K562 (cell line): Measurements from ENCODE around the gene ITPR1. TPM values are rescaled to one million over a fixed set of nuclear protein-coding genes. Genes with fewer than 3 reads are reported as not detected.

Experiments
- CEBPB ChIP-seq: fragments of 450-650 bp; IDR thresholded peaks from 2 replicates; pipeline ENCODE4 v1.6.1; 2016; ENCODE audit warnings: missing genetic modification characterization, missing compliant biosample characterization
- CEBPG ChIP-seq, 3 experiments: fragments of 200-800 bp in 1 of 3; sonication (Bioruptor generic) in 1 of 3; sonication (generic) in 1 of 3; formaldehyde crosslinking in 1 of 3; IDR thresholded peaks in 2 of 3; conservative IDR thresholded peaks in 1 of 3; 2 replicates each; pipeline versions ENCODE4 v1.6.1 to v1.8.0; 2016 to 2022; ENCODE audit warnings: missing compliant biosample characterization in 2 of 3, missing genetic modification characterization in 2 of 3, mild to moderate bottlenecking in 1 of 3, missing genetic modification reagents in 1 of 3
- EGR1 ChIP-seq: fragments of 450-650 bp; conservative IDR thresholded peaks from 2 replicates; pipeline ENCODE4 v1.6.1; 2017; ENCODE audit warnings: mild to moderate bottlenecking
- ETV1 ChIP-seq: fragments of 450-650 bp; conservative IDR thresholded peaks from 2 replicates; pipeline ENCODE4 v1.6.1; 2016; ENCODE audit warnings: missing genetic modification characterization, control low read depth, low read depth, missing compliant biosample characterization
- GATAD2A ChIP-seq: fragments of 450-650 bp; IDR thresholded peaks from 2 replicates; pipeline ENCODE4 v1.6.1; 2017
- HNRNPK ChIP-seq: fragments of 200-400 bp; formaldehyde crosslinking; IDR thresholded peaks from one replicate; pipeline ENCODE4 v1.6.1; 2018; ENCODE audit warnings: mild to moderate bottlenecking, low read depth, low read length; ENCODE audit not compliant: poor library complexity, severe bottlenecking
- HNRNPLL ChIP-seq: fragments of 200-400 bp; formaldehyde crosslinking; IDR thresholded peaks from 2 replicates; pipeline ENCODE4 v1.6.1; 2017; ENCODE audit warnings: low read length, low read depth, mild to moderate bottlenecking; ENCODE audit not compliant: poor library complexity, severe bottlenecking
- ILF3 ChIP-seq: fragments of 450-650 bp; IDR thresholded peaks from 2 replicates; pipeline ENCODE4 v1.6.1; 2018; ENCODE audit warnings: antibody characterized with exemption, mild to moderate bottlenecking, moderate library complexity, borderline replicate concordance
- L3MBTL2 ChIP-seq: fragments of 450-650 bp; IDR thresholded peaks from 2 replicates; pipeline ENCODE4 v1.6.1; 2016; ENCODE audit warnings: mild to moderate bottlenecking, moderate library complexity
- MAFK ChIP-seq: IDR thresholded peaks from 2 replicates; pipeline ENCODE4 v1.6.1; 2011; ENCODE audit warnings: low read length, improper control_type of control experiment
- MYNN ChIP-seq, 2 experiments: sonication (generic); formaldehyde crosslinking in 1 of 2; IDR thresholded peaks; 2 replicates each; pipeline versions ENCODE4 v1.5.0 to v1.6.1; 2016 to 2020; ENCODE audit warnings: antibody characterized with exemption in 1 of 2, missing genetic modification reagents in 1 of 2
- NEUROD1 ChIP-seq: fragments of 150-350 bp; IDR thresholded peaks from 2 replicates; pipeline ENCODE4 v1.6.1; 2014; ENCODE audit warnings: borderline replicate concordance, low read length, low read depth; ENCODE audit not compliant: partially characterized antibody
- NR2C1 ChIP-seq, 2 experiments: fragments of 450-650 bp; IDR thresholded peaks; 2 replicates each; pipeline ENCODE4 v1.6.1; 2017; ENCODE audit warnings: mild to moderate bottlenecking in 2 of 2, antibody characterized with exemption in 1 of 2, inconsistent platforms in 1 of 2, missing compliant biosample characterization in 1 of 2, missing genetic modification characterization in 1 of 2
- PRMT5 ChIP-seq: sonication (generic); formaldehyde crosslinking; IDR thresholded peaks from 2 replicates; pipeline ENCODE4 v1.5.0; 2020; ENCODE audit warnings: missing genetic modification reagents
- RBM25 ChIP-seq: fragments of 200-400 bp; formaldehyde crosslinking; IDR thresholded peaks from 2 replicates; pipeline ENCODE4 v1.6.1; 2018; ENCODE audit warnings: low read length, low read depth, moderate library complexity; ENCODE audit not compliant: severe bottlenecking
- SETDB1 ChIP-seq: IDR thresholded peaks from one replicate; pipeline ENCODE4 v1.6.1; 2012; ENCODE audit warnings: low read length, control low read depth, inconsistent platforms
- SMAD1 ChIP-seq: fragments of 150-350 bp; IDR thresholded peaks from 2 replicates; pipeline ENCODE4 v1.6.1; 2014; ENCODE audit warnings: low read length, low read depth; ENCODE audit not compliant: partially characterized antibody
- SMARCA5 ChIP-seq: fragments of 450-650 bp; IDR thresholded peaks from 2 replicates; pipeline ENCODE4 v1.6.1; 2016
- TCF3 ChIP-seq: sonication (generic); formaldehyde crosslinking; IDR thresholded peaks from 2 replicates; pipeline ENCODE4 v1.4.0; 2020; ENCODE audit warnings: mild to moderate bottlenecking, missing genetic modification reagents
- TFAM ChIP-seq: fragments of 250-450 bp; sonication (Bioruptor Pico); conservative IDR thresholded peaks from 2 replicates; pipeline ENCODE4 v1.5.0; 2021; ENCODE audit warnings: mild to moderate bottlenecking, moderate library complexity
- TGIF2 ChIP-seq: sonication (generic); formaldehyde crosslinking; IDR thresholded peaks from 2 replicates; pipeline ENCODE4 v1.8.1; 2022; ENCODE audit warnings: mild to moderate bottlenecking, missing genetic modification reagents, moderate library complexity
- TRIM28 ChIP-seq: fragments of 450-650 bp; IDR thresholded peaks from 2 replicates; pipeline ENCODE4 v1.6.1; 2017
- ZNF121 ChIP-seq: sonication (generic); formaldehyde crosslinking; conservative IDR thresholded peaks from 2 replicates; pipeline ENCODE4 v1.8.0; 2022; ENCODE audit warnings: missing genetic modification reagents
- ZNF212 ChIP-seq: fragments of 450-650 bp; formaldehyde crosslinking; IDR thresholded peaks from 2 replicates; pipeline ENCODE4 v1.4.0; 2020; ENCODE audit warnings: mild to moderate bottlenecking
- ZNF436 ChIP-seq: fragments of 250-450, 450-650 bp; sonication (Bioruptor Pico); formaldehyde crosslinking; IDR thresholded peaks from 2 replicates; pipeline ENCODE4 v1.7.0; 2020; ENCODE audit warnings: mild to moderate bottlenecking
- ZNF445 ChIP-seq: fragments of 250-450 bp; sonication (Bioruptor Pico); IDR thresholded peaks from 2 replicates; pipeline ENCODE4 v1.4.0; 2020; ENCODE audit warnings: low read depth, mild to moderate bottlenecking, moderate library complexity
- ZNF644 ChIP-seq: fragments of 200-800 bp; sonication (Bioruptor generic); IDR thresholded peaks from 2 replicates; pipeline ENCODE4 v1.6.1; 2016; ENCODE audit warnings: low read depth, missing genetic modification characterization, missing compliant biosample characterization
- ZNF79 ChIP-seq: fragments of 250-450 bp; sonication (Bioruptor Pico); IDR thresholded peaks from 2 replicates; pipeline ENCODE4 v1.4.0; 2020; ENCODE audit warnings: low read depth, mild to moderate bottlenecking, moderate library complexity
- ZZZ3 ChIP-seq: fragments of 450-650 bp; IDR thresholded peaks from 2 replicates; pipeline ENCODE4 v1.6.1; 2016; ENCODE audit warnings: antibody characterized with exemption, mild to moderate bottlenecking, moderate library complexity
- polyA plus RNA-seq, 8 experiments: library from polyadenylated mRNA; depleted of rRNA in 4 of 8; stranded (reverse) in 5 of 8; unstranded in 3 of 8; fragments of >200 nt; fragmentation: Nextera tagmentation in 2 of 8; fragmentation: Illumina TruSeq in 1 of 8; extraction: Ambion mirVana in 2 of 8; extraction: Trizol in 1 of 8; gene quantifications; 2 replicates each; pipeline versions ENCODE4 v1.2.1 to v1.2.3, GENCODE V29; 2011 to 2014; ENCODE audit warnings: inconsistent platforms in 1 of 8, missing spikeins in 1 of 8
- total RNA-seq, 7 experiments: library from RNA; depleted of rRNA in 6 of 7; stranded (reverse); fragments of >200 nt in 6 of 7; fragmentation: Illumina TruSeq in 2 of 7; extraction: Trizol in 2 of 7; gene quantifications; 2 replicates each; pipeline versions ENCODE4 v1.2.1 to v1.2.3, GENCODE V29; 2011 to 2021; ENCODE audit warnings: low replicate concordance in 1 of 7
- TF ChIP-seq, protein P1 (sequence below): fragments of 250-450 bp; sonication (Bioruptor Pico); IDR thresholded peaks from 2 replicates; pipeline ENCODE4 v1.8.0; 2021; ENCODE audit warnings: borderline replicate concordance, mild to moderate bottlenecking, moderate library complexity; ENCODE audit not compliant: poor library complexity, severe bottlenecking

Gene ITPR1
- total and polyA plus RNA-seq, 9 of the 15 experiments (the other 6 are each of a cell fraction or from before 2014, with no cell fraction given): 22.4 to 40.0 (median 27.4) TPM

GRCh38 chr3:4729061-4729973 lies 236.2 kb downstream of the ITPR1 start (continued):
- TF ChIP-seq EGR1 (0 out of 2 replicates have a peak, but pooled peaks have one; percentile 23), ZNF79 (CRISPR knock-in tag) (no peak), NEUROD1 (no peak), MAFK (no peak), CEBPB (tag) (peak; percentile 47; the same call in 1 of the 2 replicates), HNRNPK (no peak), SMARCA5 (peak; percentile 38; the same call in 1 of the 2 replicates), GATAD2A (no peak), ZZZ3 (no peak), RBM25 (peak; percentile 80), TRIM28 (no peak), CEBPG (CRISPR knock-in tag; IDR thresholded peaks at IDR 0.05) (no peak), CEBPG (tag; conservative IDR thresholded peaks at IDR 0.05 in 1 of 2, IDR thresholded peaks at IDR 0.05 in 1 of 2) (peak in 1 of 2 experiments; percentile 31; a peak in 1 of 4 replicates), ETV1 (tag) (no peak), MYNN (IDR thresholded peaks at IDR 0.05) (no peak), MYNN (CRISPR knock-in tag; IDR thresholded peaks at IDR 0.05) (no peak), TFAM (no peak), TCF3 (CRISPR knock-in tag) (no peak), NR2C1 (IDR thresholded peaks at IDR 0.05) (no peak), NR2C1 (tag; IDR thresholded peaks at IDR 0.05) (0 out of 2 replicates have a peak, but pooled peaks have one; percentile 29), SMAD1 (no peak), L3MBTL2 (peak; percentile 80), HNRNPLL (no peak), TGIF2 (CRISPR knock-in tag) (no peak), ZNF436 (CRISPR knock-in tag) (no peak), ZNF121 (CRISPR knock-in tag) (no peak), ZNF644 (tag) (no peak), SETDB1 (no peak), PRMT5 (no peak), ILF3 (no peak), ZNF212 (CRISPR knock-in tag) (no peak), ZNF445 (CRISPR knock-in tag) (no peak)
- TF ChIP-seq, protein P1, sequence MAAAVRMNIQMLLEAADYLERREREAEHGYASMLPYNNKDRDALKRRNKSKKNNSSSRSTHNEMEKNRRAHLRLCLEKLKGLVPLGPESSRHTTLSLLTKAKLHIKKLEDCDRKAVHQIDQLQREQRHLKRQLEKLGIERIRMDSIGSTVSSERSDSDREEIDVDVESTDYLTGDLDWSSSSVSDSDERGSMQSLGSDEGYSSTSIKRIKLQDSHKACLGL (CRISPR knock-in tag): no peak
